Measurements from ENCODE around the gene LCA5L.
"Not testable (repeated sequence)": the region's sequence is repeated elsewhere in the genome, so short reads cannot be mapped to it uniquely, and the experiment has no call there.

The LCA5L gene

GRCh38 chr21:39386899-39387298 lies 58.7 kb downstream of the LCA5L start:
- DNase-seq, result no peak

- DNase-seq, result peak in 1 of 2 experiments; percentile 24
These were observed 59.4 kb downstream of the LCA5L start for GRCh38 chr21:39386194-39386593.

- peak; percentile 83 to 88 for DNase-seq
These were observed 60.1 kb downstream of the LCA5L start for GRCh38 chr21:39385299-39386145.

GRCh38 chr21:39384674-39385298 lies 60.8 kb downstream of the LCA5L start:
- no peak for DNase-seq

- DNase-seq, result not testable (repeated sequence)
These were observed 63.5 kb downstream of the LCA5L start for GRCh38 chr21:39382096-39382495.

GRCh38 chr21:39381009-39381408 lies 64.6 kb downstream of the LCA5L start:
- DNase-seq, result peak in 1 of 2 experiments; percentile 62

GRCh38 chr21:39379986-39380891 lies 65.3 kb downstream of the LCA5L start:
- DNase-seq, result peak; percentile 70 to 96

GRCh38 chr21:39377444-39378050 lies 68.0 kb downstream of the LCA5L start:
- DNase-seq, result no peak

- no peak for DNase-seq
These were observed 70.1 kb downstream of the LCA5L start for GRCh38 chr21:39375446-39375845.

GRCh38 chr21:39374046-39374445 lies 71.5 kb downstream of the LCA5L start:
- no peak for DNase-seq

- DNase-seq, result peak; percentile 32 to 62
These were observed 71.9 kb downstream of the LCA5L start for GRCh38 chr21:39373634-39374033.

- DNase-seq, result not testable (repeated sequence)
These were observed 75.7 kb downstream of the LCA5L start for GRCh38 chr21:39369896-39370288.

GRCh38 chr21:39367783-39368182 lies 77.8 kb downstream of the LCA5L start:
- no peak for DNase-seq

GRCh38 chr21:39366563-39366962 lies 79.0 kb downstream of the LCA5L start:
- DNase-seq, result no peak

- no peak for DNase-seq
These were observed 80.6 kb downstream of the LCA5L start for GRCh38 chr21:39364949-39365348.

- DNase-seq, result peak; percentile 47 to 67
These were observed 81.7 kb downstream of the LCA5L start for GRCh38 chr21:39363607-39364555.

- DNase-seq, result no peak
These were observed 82.8 kb downstream of the LCA5L start for GRCh38 chr21:39362733-39363132.

GRCh38 chr21:39359382-39359781 lies 86.2 kb downstream of the LCA5L start:
- no peak for DNase-seq

All from NCI-H526 (cell line).